Transverse colon (tissue), 4 donors: ENCODE measurements around the gene ZNF205. TPM values are rescaled to one million over a fixed set of nuclear protein-coding genes. Genes with fewer than 3 reads are reported as not detected.
"Not testable (repeated sequence)": the region's sequence is repeated elsewhere in the genome, so short reads cannot be mapped to it uniquely, and the experiment has no call there.

Experiments
- DNase-seq: peaks from one replicate; pipeline ENCODE4 v3.0.0-alpha.2; 2019
- H3K27ac ChIP-seq, 4 donors: fragments of 200-600 bp; sonication (generic); 2 replicates each; pipeline ENCODE4 v1.5.1; 2016 to 2018; ENCODE audit warnings: inconsistent platforms in 4 of 4
- H3K27me3 ChIP-seq: fragments of 200-600 bp; sonication (generic); 2 replicates; pipeline ENCODE4 v1.5.1; 2017; ENCODE audit warnings: inconsistent platforms
- H3K36me3 ChIP-seq, 4 donors: fragments of 200-600 bp; sonication (generic); 2 replicates each; pipeline ENCODE4 v1.5.1; 2017 to 2019; ENCODE audit warnings: inconsistent platforms in 4 of 4
- H3K4me1 ChIP-seq, 4 donors: fragments of 200-600 bp; sonication (generic); 2 replicates each; pipeline ENCODE4 v1.5.1; 2017 to 2020; ENCODE audit warnings: inconsistent platforms in 4 of 4
- H3K4me3 ChIP-seq, 4 donors: fragments of 200-600 bp; sonication (generic); 1 replicate in 1 of 4; 2 replicates in 3 of 4; pipeline versions ENCODE4 v1.5.1 to v1.6.1; 2017 to 2019; ENCODE audit warnings: inconsistent platforms in 4 of 4
- H3K9me3 ChIP-seq, 2 donors: fragments of 200-600 bp; sonication (generic); 2 replicates each; pipeline ENCODE4 v1.5.1; 2017 to 2019; ENCODE audit warnings: inconsistent platforms in 2 of 2
- EP300 ChIP-seq: sonication (generic); formaldehyde crosslinking; IDR thresholded peaks from one replicate; pipeline ENCODE4 v1.6.1; 2017; ENCODE audit warnings: antibody characterized with exemption, low read depth
- POLR2A ChIP-seq: fragments of 450-650 bp; IDR thresholded peaks from one replicate; pipeline ENCODE4 v1.6.1; 2016; ENCODE audit warnings: antibody characterized with exemption, mild to moderate bottlenecking, moderate library complexity
- POLR2AphosphoS5 ChIP-seq, 3 donors: sonication (generic); formaldehyde crosslinking; IDR thresholded peaks; one replicate each; pipeline ENCODE4 v1.6.1; 2016; ENCODE audit warnings: antibody characterized with exemption in 3 of 3
- WGBS, 2 donors: methylation state at CpG; one replicate each; pipeline ENCODE4 v1.1.5; 2018; ENCODE audit warnings: low coverage in 1 of 2; 5-methylcytosine and 5-hydroxymethylcytosine counted together
- in situ Hi-C, 4 donors: fragments of 200-750 bp; cut with MboI; loops; one replicate each; pipeline versions ENCODE4 v1.15.0 to v1.15.1; 2017; ENCODE audit warnings: low sequenced_read_pairs in 3 of 4, low pct_ligation_motif_present in 1 of 4, low pct_unique_long_range_greater_than_20kb in 1 of 4
- intact Hi-C: fragments of 100-400 bp; cut with DNase I; formaldehyde crosslinking; loops from one replicate; pipeline ENCODE4 v1.15.1; 2023; ENCODE audit warnings: low total_unique reads
- small RNA-seq, 4 donors: library from RNA; depleted of rRNA; stranded (forward); fragments of <200 nt; gene quantifications; one replicate each; pipeline ENCODE3, GENCODE V24; 2016
- total RNA-seq, 4 donors: library from RNA; depleted of rRNA; stranded (reverse); fragments of >200 nt; gene quantifications; one replicate each; pipeline ENCODE4 v1.1.0, GENCODE V29; 2016
- TF ChIP-seq, protein P1 (sequence below), 5 experiments: fragments of 200-600 bp in 3 of 5; fragments of 450-650 bp in 2 of 5; sonication (generic) in 3 of 5; IDR thresholded peaks; 1 replicate in 2 of 5; 2 replicates in 3 of 5; pipeline ENCODE4 v1.5.1; 2016 to 2017; ENCODE audit warnings: antibody characterized with exemption in 5 of 5, inconsistent platforms in 3 of 5, mild to moderate bottlenecking in 2 of 5, moderate library complexity in 1 of 5

ZNF205 gene
- total RNA-seq, 4 donors from 2014 or later, result 5.2 to 16.3 (median 15.5) TPM

DNA sequence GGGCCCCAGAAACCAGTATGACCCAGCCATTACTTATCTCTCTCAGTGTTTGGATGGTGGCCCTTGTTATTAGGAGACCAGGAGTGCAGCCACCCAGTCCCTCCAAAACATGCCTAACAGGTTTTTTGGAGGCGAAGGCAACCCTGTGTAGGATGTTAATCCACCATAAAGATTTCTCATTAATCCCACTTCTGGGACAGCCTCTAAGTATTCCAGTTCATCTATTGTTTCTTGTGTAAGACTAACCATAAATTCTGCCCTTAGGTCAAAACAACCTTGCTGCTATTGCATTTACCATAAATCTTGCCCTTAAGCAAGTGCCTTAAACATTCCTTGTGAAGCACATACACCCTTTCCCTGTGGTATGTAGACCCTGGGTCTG lies 54.1 kb downstream of the ZNF205 start:
- 0 to 6% methylated on average over 1 of the region's 1 CpG for WGBS, 2 donors
- no peaks in the 10 kb centered on the region for H3K36me3 ChIP-seq
- no peak for TF ChIP-seq EP300
- no peak for TF ChIP-seq POLR2AphosphoS5 (IDR thresholded peaks at IDR 0.05)
- TF ChIP-seq, protein P1, sequence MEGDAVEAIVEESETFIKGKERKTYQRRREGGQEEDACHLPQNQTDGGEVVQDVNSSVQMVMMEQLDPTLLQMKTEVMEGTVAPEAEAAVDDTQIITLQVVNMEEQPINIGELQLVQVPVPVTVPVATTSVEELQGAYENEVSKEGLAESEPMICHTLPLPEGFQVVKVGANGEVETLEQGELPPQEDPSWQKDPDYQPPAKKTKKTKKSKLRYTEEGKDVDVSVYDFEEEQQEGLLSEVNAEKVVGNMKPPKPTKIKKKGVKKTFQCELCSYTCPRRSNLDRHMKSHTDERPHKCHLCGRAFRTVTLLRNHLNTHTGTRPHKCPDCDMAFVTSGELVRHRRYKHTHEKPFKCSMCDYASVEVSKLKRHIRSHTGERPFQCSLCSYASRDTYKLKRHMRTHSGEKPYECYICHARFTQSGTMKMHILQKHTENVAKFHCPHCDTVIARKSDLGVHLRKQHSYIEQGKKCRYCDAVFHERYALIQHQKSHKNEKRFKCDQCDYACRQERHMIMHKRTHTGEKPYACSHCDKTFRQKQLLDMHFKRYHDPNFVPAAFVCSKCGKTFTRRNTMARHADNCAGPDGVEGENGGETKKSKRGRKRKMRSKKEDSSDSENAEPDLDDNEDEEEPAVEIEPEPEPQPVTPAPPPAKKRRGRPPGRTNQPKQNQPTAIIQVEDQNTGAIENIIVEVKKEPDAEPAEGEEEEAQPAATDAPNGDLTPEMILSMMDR (IDR thresholded peaks at IDR 0.05), result no peak
- TF ChIP-seq POLR2A, result no peak
- H3K4me1 ChIP-seq, result peaks cover 4 to 19% (median 15%) of the 10 kb centered on the region in 4 donors
- no peak overlapping the region for H3K27ac ChIP-seq
- no peak for DNase-seq
- H3K9me3 ChIP-seq, result no peaks in the 10 kb centered on the region
- H3K4me3 ChIP-seq, result no peak overlapping the region
- peaks cover 52% of the 10 kb centered on the region for H3K27me3 ChIP-seq
- intact Hi-C loops, result loop anchor here (10.0 kb wide), 1 partner anchor 112 kb away; no protein-coding TSS in a partner anchor
- in situ Hi-C loops, result no loop called here

DNA sequence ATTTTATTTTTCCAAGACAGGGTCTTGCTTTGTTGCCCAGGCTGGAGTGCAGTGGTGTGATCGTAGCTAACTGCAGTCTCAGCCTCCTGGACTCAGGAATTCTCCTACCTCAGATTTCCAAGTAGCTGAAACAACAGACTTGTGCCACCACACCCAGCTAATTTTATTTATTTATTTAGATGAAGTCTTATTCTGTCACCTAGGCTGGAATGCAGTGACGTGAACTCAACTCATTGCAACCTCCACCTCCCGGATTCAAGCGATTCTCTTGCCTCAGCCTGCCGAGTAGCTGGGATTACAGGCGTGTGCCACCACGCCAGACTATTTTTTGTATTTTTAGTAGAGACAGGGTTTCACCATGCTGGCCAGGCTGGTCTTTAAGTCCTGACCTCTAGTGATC lies 56.3 kb downstream of the ZNF205 start:
- H3K27ac ChIP-seq, H3K4me3 ChIP-seq, DNase-seq, H3K36me3 ChIP-seq, H3K9me3 ChIP-seq, in situ Hi-C loops: not testable (repeated sequence)
- Histone ChIP-seq H3K27me3 (peaks cover 63% of the 10 kb centered on the region), H3K4me1 (peaks cover 8 to 25% (median 19%) of the 10 kb centered on the region in 4 donors)
- WGBS, 2 donors, result 72% methylated on average over 7 of the region's 7 CpGs; no CpG with 5 or more reads in 1 of the 2 donors
- intact Hi-C loops, result loop anchor here (10.0 kb wide), 1 partner anchor 114 kb away; no protein-coding TSS in a partner anchor

Small RNA genes within 50 kb of the gene (small RNA-seq; reads per million reads assigned to genes)
- 0 to 0.83 (median 0.16) reads per million in 4 donors for gene RNU1-22P

Other genes starting within 250 kb of the ZNF205 start
- 10 to 100 TPM; 35.0 to 74.4 (median 50.9) TPM for gene FLYWCH2, start 229.4 kb upstream of the ZNF205 start, total RNA-seq
- 10 to 100 TPM; 29.1 to 59.1 (median 34.6) TPM for gene FLYWCH1, start 200.7 kb upstream of the ZNF205 start, total RNA-seq
- gene KREMEN2, start 148.3 kb upstream of the ZNF205 start, total RNA-seq, result 1 to 10 TPM in 2 of 4 donors, under 1 TPM in 1, not detected in 1; 0.79 to 3.2 (median 1.1) TPM
- gene PAQR4, start 143.2 kb upstream of the ZNF205 start, total RNA-seq, result 1 to 10 TPM in 3 of 4 donors, not detected in 1; 3.0 to 5.9 (median 4.4) TPM
- 1 to 10 TPM in 2 of 4 donors, under 1 TPM in 1, not detected in 1; 0.55 to 3.6 (median 3.0) TPM for gene PKMYT1, start 132.1 kb upstream of the ZNF205 start, total RNA-seq
- gene CLDN9, start 99.7 kb upstream of the ZNF205 start, total RNA-seq, result 1 to 10 TPM in 1 of 4 donors, under 1 TPM in 1, not detected in 2; 0.55 to 1.1 TPM
- gene CLDN6, start 94.4 kb upstream of the ZNF205 start, total RNA-seq, result not detected
- 10 to 100 TPM; 13.3 to 50.5 (median 19.9) TPM for gene TNFRSF12A, start 92.2 kb upstream of the ZNF205 start, total RNA-seq
- gene HCFC1R1, start 88.6 kb upstream of the ZNF205 start, total RNA-seq, result 10 to 100 TPM in 2 of 4 donors, 1 to 10 TPM in 2; 4.4 to 35.4 (median 17.5) TPM
- 10 to 100 TPM; 10.1 to 42.8 (median 17.6) TPM for gene THOC6, start 88.6 kb upstream of the ZNF205 start, total RNA-seq
- gene BICDL2, start 75.6 kb upstream of the ZNF205 start, total RNA-seq, result 100 to 1,000 TPM; 123 to 357 (median 167) TPM
- gene MMP25, start 66.0 kb upstream of the ZNF205 start, total RNA-seq, result 1 to 10 TPM in 3 of 4 donors, not detected in 1; 1.6 to 9.4 (median 1.8) TPM
- gene IL32, start 46.9 kb upstream of the ZNF205 start, total RNA-seq, result 100 to 1,000 TPM in 3 of 4 donors, 10 to 100 TPM in 1; 21.9 to 720 (median 492) TPM
- not detected for gene ZSCAN10, start 13.3 kb upstream of the ZNF205 start, total RNA-seq
- gene ZNF213, start 22.4 kb downstream of the ZNF205 start, total RNA-seq, result 10 to 100 TPM; 12.1 to 64.3 (median 16.1) TPM
- gene OR1F1, start 75.6 kb downstream of the ZNF205 start, total RNA-seq, result not detected
- 10 to 100 TPM in 1 of 4 donors, 1 to 10 TPM in 3; 4.9 to 13.0 (median 7.4) TPM for gene ZNF200, start 122.6 kb downstream of the ZNF205 start, total RNA-seq
- gene MEFV, start 144.0 kb downstream of the ZNF205 start, total RNA-seq, result 1 to 10 TPM in 1 of 4 donors, under 1 TPM in 3; 0.37 to 1.4 (median 0.54) TPM
- gene ZNF263, start 170.9 kb downstream of the ZNF205 start, total RNA-seq, result 10 to 100 TPM in 3 of 4 donors, 1 to 10 TPM in 1; 4.6 to 46.0 (median 36.8) TPM
- gene TIGD7, start 192.8 kb downstream of the ZNF205 start, total RNA-seq, result 1 to 10 TPM in 2 of 4 donors, under 1 TPM in 1, not detected in 1; 0.20 to 4.3 (median 2.5) TPM
- gene ZNF75A, start 192.9 kb downstream of the ZNF205 start, total RNA-seq, result 10 to 100 TPM; 12.3 to 53.9 (median 25.5) TPM
- gene OR2C1, start 243.3 kb downstream of the ZNF205 start, total RNA-seq, result not detected